Activated naive CD4-positive, alpha-beta T cell treated with anti-CD3 and anti-CD28 coated beads, Interleukin-2, amount 50 U/mL, for 24 hours (primary cell): ENCODE measurements around the gene CDC42EP5.

Experiments
- H3K27ac Mint-ChIP-seq: one replicate; pipeline ENCODE4 v1.8.0; 2021; ENCODE audit warnings: mild to moderate bottlenecking, mixed read lengths
- H3K27me3 Mint-ChIP-seq: one replicate; pipeline ENCODE4 v1.8.0; 2021; ENCODE audit warnings: mixed read lengths
- H3K36me3 Mint-ChIP-seq: one replicate; pipeline ENCODE4 v1.8.0; 2021; ENCODE audit warnings: mixed read lengths
- H3K4me1 Mint-ChIP-seq: one replicate; pipeline ENCODE4 v1.8.0; 2021; ENCODE audit warnings: mixed read lengths
- H3K4me3 Mint-ChIP-seq: one replicate; pipeline ENCODE4 v1.8.0; 2021; ENCODE audit warnings: mild to moderate bottlenecking, mixed read lengths
- H3K9me3 Mint-ChIP-seq: one replicate; pipeline ENCODE4 v1.8.0; 2021; ENCODE audit warnings: mixed read lengths

The CDC42EP5 gene

GRCh38 chr19:54418930-54419800 is 53.9 kb downstream of the CDC42EP5 start:
- H3K4me3 Mint-ChIP-seq: no peak overlapping the region
- peaks cover 2% of the 10 kb centered on the region for H3K9me3 Mint-ChIP-seq
- H3K36me3 Mint-ChIP-seq: no peaks in the 10 kb centered on the region
- no peak overlapping the region for H3K27ac Mint-ChIP-seq
- H3K4me1 Mint-ChIP-seq: peaks cover 15% of the 10 kb centered on the region
- peaks cover 30% of the 10 kb centered on the region for H3K27me3 Mint-ChIP-seq

GRCh38 chr19:54418030-54418929 is 54.8 kb downstream of the CDC42EP5 start:
- H3K4me1 Mint-ChIP-seq: peaks cover 15% of the 10 kb centered on the region
- peaks cover 29% of the 10 kb centered on the region for H3K27me3 Mint-ChIP-seq
- H3K9me3 Mint-ChIP-seq: peaks cover 5% of the 10 kb centered on the region
- H3K36me3 Mint-ChIP-seq: peaks cover 1% of the 10 kb centered on the region
- no peak overlapping the region for H3K27ac Mint-ChIP-seq
- peak overlapping the region; percentile 28 for H3K4me3 Mint-ChIP-seq

GRCh38 chr19:54416695-54417491 is 56.2 kb downstream of the CDC42EP5 start:
- peaks cover 5% of the 10 kb centered on the region for H3K9me3 Mint-ChIP-seq

GRCh38 chr19:54415901-54416673 is 57.0 kb downstream of the CDC42EP5 start:
- Mint-ChIP-seq H3K27ac (no peak overlapping the region), H3K4me1 (peaks cover 15% of the 10 kb centered on the region), H3K36me3 (peaks cover 1% of the 10 kb centered on the region), H3K9me3 (peaks cover 5% of the 10 kb centered on the region), H3K4me3 (peak overlapping the region; percentile 20), H3K27me3 (peaks cover 29% of the 10 kb centered on the region)

More at GRCh38 chr19:54416695-54417491, 56.2 kb downstream of the CDC42EP5 start:
- Mint-ChIP-seq H3K4me3 (no peak overlapping the region), H3K36me3 (peaks cover 1% of the 10 kb centered on the region), H3K27ac (no peak overlapping the region), H3K27me3 (peaks cover 27% of the 10 kb centered on the region), H3K4me1 (peaks cover 15% of the 10 kb centered on the region)

- Mint-ChIP-seq H3K4me3 (peak within 1 kb of the TSS; percentile 20), H3K27ac (no peak within 1 kb of the TSS), H3K9me3 (peaks cover 5% of the 10 kb centered on the region), H3K36me3 (peaks cover 1% of the 10 kb centered on the region), H3K27me3 (peaks cover 29% of the 10 kb centered on the region), H3K4me1 (peaks cover 15% of the 10 kb centered on the region)
These were observed 57.7 kb downstream of the CDC42EP5 start, which contains the start of gene TTYH1 for GRCh38 chr19:54415208-54415900. TTYH1 (plus strand) TSS chr19:54415464; CDS start chr19:54415553, 89 bp downstream.
